ENCODE data around the gene OPTC.

DNA sequence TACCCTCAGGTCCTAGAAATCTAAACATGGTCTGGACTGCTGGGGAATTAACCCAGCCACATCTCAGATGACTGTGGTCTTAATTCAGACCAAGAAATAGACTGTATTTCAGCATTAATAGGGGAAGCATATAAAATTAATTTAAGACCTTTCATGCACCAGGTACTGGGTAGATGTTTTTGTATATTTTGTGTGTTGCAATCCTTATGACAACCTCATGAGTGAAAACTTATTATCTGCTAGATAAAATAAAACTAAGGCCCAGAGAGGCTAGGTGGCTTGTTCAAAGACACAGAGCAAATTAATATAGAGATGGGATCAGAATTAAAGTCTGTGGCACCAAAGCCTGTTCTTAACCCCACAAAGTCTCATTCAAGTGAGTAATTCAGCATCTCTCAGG lies 40.1 kb downstream of the OPTC start:
- TF ChIP-seq TCF12 (IDR thresholded peaks at IDR 0.05; ENCODE audit: low read depth) (no peak), RAD21 (IDR thresholded peaks at IDR 0.05; ENCODE audit: low read depth) (no peak), CEBPB (IDR thresholded peaks at IDR 0.05) (no peak), ZBTB7A (IDR thresholded peaks at IDR 0.05; ENCODE audit: low read depth) (no peak), CREB1 (IDR thresholded peaks at IDR 0.05; ENCODE audit: low read depth) (no peak), EP300 (IDR thresholded peaks at IDR 0.05; ENCODE audit: borderline replicate concordance) (no peak), FOXM1 (IDR thresholded peaks at IDR 0.05; ENCODE audit: borderline replicate concordance, low read depth) (no peak), TEAD4 (IDR thresholded peaks at IDR 0.05) (no peak)
- TF ChIP-seq, protein P1, sequence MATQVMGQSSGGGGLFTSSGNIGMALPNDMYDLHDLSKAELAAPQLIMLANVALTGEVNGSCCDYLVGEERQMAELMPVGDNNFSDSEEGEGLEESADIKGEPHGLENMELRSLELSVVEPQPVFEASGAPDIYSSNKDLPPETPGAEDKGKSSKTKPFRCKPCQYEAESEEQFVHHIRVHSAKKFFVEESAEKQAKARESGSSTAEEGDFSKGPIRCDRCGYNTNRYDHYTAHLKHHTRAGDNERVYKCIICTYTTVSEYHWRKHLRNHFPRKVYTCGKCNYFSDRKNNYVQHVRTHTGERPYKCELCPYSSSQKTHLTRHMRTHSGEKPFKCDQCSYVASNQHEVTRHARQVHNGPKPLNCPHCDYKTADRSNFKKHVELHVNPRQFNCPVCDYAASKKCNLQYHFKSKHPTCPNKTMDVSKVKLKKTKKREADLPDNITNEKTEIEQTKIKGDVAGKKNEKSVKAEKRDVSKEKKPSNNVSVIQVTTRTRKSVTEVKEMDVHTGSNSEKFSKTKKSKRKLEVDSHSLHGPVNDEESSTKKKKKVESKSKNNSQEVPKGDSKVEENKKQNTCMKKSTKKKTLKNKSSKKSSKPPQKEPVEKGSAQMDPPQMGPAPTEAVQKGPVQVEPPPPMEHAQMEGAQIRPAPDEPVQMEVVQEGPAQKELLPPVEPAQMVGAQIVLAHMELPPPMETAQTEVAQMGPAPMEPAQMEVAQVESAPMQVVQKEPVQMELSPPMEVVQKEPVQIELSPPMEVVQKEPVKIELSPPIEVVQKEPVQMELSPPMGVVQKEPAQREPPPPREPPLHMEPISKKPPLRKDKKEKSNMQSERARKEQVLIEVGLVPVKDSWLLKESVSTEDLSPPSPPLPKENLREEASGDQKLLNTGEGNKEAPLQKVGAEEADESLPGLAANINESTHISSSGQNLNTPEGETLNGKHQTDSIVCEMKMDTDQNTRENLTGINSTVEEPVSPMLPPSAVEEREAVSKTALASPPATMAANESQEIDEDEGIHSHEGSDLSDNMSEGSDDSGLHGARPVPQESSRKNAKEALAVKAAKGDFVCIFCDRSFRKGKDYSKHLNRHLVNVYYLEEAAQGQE (IDR thresholded peaks at IDR 0.05; ENCODE audit: low read depth): no peak
